SKM-1 treated with dmso at 0.1 percent for 144 hours (cell line): ENCODE results near the gene RAB5B.
A peak's percentile ranks its signal among the peaks of the same experiment; 100 is the strongest.
"Not testable (repeated sequence)": the region's sequence is repeated elsewhere in the genome, so short reads cannot be mapped to it uniquely, and the experiment has no call there.

Source experiments
- DNase-seq: peaks from one replicate; lab custom pipeline; 2025; ENCODE audit not compliant: unreplicated experiment; lab: John Stamatoyannopoulos, UW

Gene RAB5B

DNA sequence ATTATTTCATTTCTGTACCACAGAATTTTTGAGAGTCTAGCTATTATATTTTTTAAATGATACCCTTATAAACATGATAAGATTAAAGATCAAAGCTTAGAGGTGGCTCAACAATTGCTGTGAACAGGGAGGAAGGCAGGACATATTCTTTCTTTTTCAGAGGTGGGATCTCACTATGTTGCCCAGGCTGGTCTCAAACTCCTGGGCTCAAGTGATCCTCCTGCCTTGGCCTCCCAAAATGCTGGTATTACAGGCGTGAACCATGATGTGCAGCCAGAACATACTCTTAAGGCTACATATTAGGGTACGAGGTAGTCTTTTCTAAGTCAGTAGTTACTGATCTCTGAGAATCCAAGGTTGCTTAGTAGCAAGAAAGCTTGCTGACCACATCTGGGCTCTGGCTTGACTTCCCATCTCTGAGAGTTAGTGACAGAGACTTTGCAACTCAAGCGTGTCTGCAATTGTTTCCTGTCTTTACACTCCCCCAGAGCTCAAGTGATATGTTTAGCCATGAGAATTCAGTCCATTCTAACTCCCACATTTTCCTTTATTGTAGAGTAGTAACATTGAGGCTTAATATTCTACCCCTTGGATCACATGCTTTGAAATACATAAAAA is 8.6 kb downstream of the RAB5B start:
- DNase-seq = no peak

DNA sequence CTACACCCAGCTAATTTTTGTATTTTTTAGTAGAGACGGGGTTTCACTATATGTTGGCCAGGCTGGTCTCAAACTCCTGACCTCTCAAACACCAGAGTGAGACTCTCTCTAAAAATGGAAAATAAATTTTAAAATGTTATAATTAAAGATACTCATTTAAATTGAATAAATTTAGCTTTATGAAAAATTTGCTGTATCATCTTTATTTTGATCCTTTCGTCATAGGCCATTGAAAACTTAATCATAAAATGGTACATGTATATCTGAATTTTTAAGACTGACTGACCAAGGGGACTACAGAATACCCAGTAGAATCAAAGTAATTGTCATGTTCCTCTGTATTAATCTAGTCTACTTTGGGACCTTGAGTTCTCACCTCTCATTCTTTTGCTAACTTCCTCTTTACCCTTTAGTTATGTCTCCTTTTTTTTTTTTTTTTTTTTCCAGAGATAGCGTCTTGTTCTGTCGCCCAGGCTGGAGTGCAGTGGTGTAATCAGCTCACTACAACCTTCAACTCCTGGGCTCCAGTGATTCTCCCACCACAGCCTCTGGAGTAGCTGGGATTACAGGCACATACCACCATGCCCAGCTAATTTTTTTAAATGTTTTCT is 9.5 kb downstream of the RAB5B start:
- DNase-seq = peak; percentile 31

DNA sequence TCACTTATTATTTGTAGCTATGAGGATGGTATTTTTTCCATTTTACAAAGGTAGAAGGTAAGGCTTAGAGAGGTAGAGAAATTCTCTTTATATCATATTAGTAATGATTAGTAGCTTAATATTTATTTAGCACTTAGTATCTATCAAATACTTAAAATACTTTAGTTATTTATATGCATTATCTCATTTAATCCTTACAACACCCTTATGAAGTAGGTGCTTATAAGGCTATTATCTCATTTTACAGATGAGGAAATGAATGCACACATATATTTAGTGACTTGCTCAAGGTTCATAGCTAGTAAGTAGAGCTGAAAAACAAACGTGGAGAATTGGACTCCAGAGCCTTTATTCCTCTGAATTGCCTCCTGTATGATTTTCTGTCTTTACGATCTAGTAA is 11.0 kb downstream of the RAB5B start:
- DNase-seq = no peak

DNA sequence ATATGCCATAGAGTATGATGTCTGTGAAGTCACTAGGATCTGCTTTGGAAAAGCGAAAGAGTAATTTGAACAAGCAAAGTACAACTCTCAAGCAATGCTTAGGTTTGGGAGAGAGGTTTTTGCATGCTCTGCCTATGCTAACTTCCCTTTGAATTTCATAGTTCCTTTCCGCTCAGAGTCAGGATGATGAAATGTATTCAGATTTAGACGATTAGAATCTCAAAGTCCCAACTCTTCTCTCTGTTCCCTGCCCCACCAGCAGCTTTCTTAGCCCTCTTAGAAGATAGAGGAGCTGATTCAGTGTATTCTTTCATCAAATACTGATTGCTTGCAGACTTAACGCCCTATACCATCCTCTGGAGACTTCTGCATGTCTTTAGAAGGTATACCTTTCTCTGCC is 11.5 kb downstream of the RAB5B start:
- no peak for DNase-seq

DNA sequence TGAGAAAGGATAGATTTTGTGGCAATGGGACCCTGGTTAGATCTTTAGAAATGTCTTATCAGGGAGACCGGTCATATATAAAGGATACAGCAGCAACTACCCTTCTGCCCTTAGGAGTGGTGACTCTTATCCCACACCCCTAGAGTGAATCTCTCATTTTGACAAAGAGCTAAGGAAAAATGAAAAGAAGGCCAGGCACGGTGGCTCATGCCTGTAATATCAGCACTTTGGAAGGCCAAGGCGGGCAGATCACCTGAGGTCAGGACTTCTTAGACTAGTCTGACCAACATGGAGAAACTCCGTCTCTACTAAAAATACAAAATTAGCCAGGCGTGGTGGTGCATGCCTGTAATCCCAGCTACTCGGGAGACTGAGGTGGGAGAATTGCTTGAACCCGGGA is 12.1 kb downstream of the RAB5B start:
- DNase-seq = not testable (repeated sequence)

GRCh38 chr12:55991110-55991509 is 17.2 kb downstream of the RAB5B start:
- no peak for DNase-seq

- no peak for DNase-seq
Observed at GRCh38 chr12:55993230-55993853, 19.5 kb downstream of the RAB5B start.

DNA sequence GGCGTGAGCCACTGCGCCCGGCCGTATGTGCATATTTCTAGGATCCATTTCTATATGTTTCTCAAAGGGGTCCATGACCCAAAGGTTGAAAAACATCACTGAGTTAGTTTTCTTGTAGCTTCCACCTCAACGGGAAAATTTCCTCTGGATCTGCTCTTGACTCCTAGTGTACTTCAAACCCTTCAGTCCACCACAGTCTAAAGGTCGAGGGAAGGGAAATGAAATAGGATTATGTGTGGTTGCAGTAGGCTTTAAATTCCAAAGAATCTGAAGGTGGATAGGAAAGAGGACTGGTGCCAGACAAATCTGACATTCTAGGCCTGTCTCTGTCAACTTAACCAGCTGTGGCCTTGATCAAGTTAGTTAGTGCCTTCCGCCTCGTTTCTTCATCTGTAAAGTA is 21.5 kb downstream of the RAB5B start:
- DNase-seq = no peak

DNA sequence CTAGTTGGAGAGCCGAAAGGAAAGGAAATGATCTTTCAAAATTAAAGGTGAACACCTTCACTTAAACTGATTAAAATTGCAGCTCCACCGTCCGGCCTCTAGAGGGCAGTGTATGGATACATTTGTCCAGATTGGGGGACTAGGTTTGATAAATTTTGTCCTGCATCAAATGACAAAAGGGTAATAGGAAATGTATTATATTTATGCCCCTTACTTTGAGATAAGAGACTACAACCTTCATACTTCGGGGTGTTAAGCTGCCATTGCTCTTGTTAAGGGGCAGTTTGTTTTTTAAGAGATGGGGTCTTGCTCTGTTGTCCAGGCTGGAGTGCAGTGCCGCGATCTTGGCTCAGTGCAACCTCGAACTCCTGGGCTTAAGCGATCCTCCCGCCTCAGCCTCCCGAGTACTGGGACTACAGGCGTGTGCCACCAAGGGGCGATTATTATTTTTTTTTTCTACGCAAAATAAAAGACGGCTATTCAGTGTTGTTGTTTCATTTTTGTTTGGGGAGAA is 22.4 kb downstream of the RAB5B start:
- DNase-seq = no peak

DNA sequence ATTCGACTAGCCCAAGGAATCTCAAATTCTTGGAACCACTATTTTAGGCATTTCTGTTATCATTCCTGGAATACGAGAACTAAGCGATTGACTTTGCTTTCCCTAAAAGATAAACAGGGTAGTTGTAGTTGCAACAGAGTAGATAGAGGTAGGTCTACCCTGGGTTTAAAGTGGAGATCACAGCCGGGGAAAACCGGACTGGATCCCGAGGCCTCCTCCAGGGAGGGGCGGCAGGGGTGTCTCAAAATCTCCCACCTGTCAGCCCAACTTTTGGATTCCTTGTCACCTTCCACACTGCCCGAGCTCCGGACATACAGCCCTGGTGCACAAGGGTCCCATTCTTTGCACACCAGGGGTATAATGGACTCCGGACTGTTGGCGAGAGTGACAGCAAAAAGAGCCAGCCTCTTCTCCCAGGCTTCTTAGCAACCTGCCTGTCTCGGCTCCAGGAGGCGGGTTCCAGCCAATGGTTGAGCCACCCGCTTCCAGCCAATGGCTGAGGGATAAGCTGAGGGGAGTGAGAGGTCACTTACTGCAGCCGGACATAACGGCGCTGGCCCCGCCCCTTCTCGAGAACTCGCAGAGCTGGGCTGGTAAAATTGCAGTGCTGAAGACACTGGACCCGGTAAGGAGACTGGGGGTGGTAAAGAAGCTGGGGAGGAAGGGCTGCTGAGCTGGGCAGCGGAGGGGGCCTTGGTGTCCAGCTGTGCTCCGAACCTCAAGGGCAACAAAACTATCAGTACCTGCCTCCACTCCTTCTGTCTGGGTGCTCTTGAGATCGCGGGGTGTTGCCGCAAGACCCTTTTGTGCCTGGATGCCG is 23.0 kb downstream of the RAB5B start, which contains the start of gene SUOX:
Gene SUOX (plus strand): TSS at position 562 of the 820 bp plus-strand sequence. CDS start 4,946 bp downstream, outside the sequence.
- no peak for DNase-seq

GRCh38 chr12:55997535-55997859 is 23.6 kb downstream of the RAB5B start:
- no peak for DNase-seq

GRCh38 chr12:55999522-55999921 is 25.6 kb downstream of the RAB5B start:
- not testable (repeated sequence) for DNase-seq

DNA sequence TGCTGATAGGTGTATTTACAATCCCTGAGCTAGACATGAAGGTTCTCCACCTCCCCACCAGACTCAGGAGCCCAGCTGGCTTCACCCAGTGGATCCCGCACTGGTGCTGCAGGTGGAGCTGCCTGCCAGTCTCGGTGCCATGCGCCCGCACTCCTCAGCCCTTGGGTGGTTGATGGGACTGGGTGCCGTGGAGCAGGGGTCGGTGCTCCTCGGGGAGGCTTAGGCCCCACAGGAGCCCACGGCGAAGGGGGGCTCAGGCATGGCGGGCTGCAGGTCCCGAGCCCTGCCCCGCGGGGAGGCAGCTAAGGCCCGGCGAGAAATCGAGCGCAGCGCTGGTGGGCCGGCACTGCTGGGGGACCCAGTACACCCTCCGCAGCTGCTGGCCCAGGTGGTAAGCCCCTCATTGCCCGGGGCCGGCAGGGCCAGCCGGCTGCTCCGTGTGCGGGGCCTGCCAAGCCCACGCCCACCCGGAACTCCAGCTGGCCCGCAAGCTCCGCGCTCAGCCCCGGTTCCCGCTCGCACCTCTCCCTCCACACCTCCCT is 26.2 kb downstream of the RAB5B start:
- DNase-seq = not testable (repeated sequence)

- no peak for DNase-seq
Observed at GRCh38 chr12:56001487-56002100, 27.7 kb downstream of the RAB5B start.

DNA sequence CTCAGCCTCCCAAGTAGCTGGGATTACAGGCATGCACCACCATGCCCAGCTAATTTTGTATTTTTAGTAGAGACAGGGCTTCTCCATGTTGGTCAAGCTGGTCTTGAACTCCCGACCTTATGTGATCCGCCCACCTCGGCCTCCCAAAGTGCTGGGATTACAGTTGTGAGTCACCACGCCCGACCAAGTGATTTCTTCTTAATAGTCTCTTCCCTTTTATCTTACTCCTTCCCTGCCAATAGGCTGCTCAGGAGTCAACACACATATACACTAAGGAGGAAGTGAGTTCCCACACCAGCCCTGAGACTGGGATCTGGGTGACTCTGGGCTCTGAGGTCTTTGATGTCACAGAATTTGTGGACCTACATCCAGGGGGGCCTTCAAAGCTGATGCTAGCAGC is 29.5 kb downstream of the RAB5B start:
- not testable (repeated sequence) for DNase-seq

DNA sequence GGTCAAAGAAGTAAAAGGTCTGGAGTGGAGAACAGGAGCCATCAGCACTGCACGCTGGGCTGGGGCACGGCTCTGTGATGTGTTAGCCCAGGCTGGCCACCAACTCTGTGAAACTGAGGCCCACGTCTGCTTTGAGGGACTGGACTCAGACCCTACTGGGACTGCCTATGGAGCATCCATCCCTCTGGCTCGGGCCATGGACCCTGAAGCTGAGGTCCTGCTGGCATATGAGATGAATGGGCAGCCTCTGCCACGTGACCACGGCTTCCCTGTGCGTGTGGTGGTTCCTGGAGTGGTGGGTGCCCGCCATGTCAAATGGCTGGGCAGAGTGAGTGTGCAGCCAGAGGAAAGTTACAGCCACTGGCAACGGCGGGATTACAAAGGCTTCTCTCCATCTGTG is 30.3 kb downstream of the RAB5B start:
- no peak for DNase-seq

DNA sequence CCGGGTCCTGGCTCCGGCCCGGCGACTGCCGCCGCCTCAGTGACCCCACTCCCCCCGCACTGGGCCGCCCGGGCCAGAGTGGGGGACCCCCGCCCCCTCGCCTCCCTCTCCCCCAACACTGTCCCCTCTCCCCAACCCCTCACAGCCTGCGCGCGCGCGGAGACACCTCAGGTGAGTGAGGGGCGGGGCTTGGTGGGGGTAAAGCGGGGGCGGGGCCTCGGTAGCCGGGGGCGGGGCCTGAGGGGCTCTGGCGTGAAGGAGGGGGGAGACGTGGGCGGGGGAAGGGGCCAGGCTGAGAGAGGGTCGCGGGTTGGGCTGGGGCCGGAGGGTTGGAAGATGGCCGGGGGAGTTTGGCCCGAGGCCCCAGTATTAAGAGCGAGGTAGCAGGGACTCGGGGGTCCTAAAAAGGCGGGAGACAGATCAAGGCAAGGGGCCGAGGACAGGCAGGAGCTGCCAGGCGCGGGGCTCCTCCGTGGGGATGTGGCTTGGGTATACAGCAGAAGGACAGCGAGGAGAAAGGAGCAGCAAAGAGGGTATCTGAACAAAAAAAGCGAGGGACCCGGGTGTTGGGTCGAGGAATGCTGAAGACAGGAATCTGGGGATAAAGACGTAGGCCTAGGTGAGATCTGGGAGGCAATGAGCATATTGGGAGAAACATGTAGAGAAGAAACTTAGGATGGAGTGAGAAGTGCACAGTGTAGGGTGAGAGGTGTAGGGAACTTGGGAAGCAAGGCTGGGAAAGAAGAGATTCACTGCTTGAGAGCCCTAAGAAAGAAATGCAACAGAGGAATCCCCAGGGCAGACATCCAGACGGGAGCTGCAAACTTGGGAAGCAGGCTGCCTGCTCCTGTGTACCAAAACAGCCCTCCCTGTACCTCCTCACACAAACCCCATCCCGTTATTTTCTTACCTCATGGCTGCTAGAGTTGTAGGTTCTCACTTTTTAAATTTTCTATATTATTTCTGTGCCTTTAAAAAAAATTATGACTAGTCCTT is 34.0 kb downstream of the RAB5B start:
- no peak for DNase-seq

- DNase-seq = no peak
Observed at GRCh38 chr12:56010111-56010570, 36.3 kb downstream of the RAB5B start.

- DNase-seq = no peak
Observed at GRCh38 chr12:56011509-56012090, 37.7 kb downstream of the RAB5B start.
